HepG2 (cell line): ENCODE measurements around the gene PNPLA1. TPM values are rescaled to one million over a fixed set of nuclear protein-coding genes. Genes with fewer than 3 reads are reported as not detected.
A peak's percentile ranks its signal among the peaks of the same experiment; 100 is the strongest.

ENCODE experiments used
- ATAC-seq: fragments of 200-7000 bp; cut with Tn5 transposase; 3 replicates; pipeline ENCODE4 v1.9.1; 2020; ENCODE audit warnings: mild to moderate bottlenecking, moderate library complexity
- BruUV-seq: library from RNA; stranded (reverse); fragments of 400-500 nt; replicated peaks from 2 replicates; lab custom pipeline; 2021; lab: Mats Ljungman, UMichigan
- CTCF ChIA-PET: fragments of 300-600 bp; formaldehyde crosslinking; extraction: SDS; loops from one replicate; lab custom pipeline; 2021; ENCODE audit warnings: low total read pairs, inconsistent platforms, low intra/inter-chr PET ratio; lab: Yijun Ruan, JAX
- POLR2A ChIA-PET: fragments of 350-600 bp; sonication (Branson Sonifier 250); formaldehyde crosslinking; loops from one replicate; lab custom pipeline; 2020; ENCODE audit warnings: antibody characterized with exemption, inconsistent platforms; lab: Yijun Ruan, JAX
- DNase-seq: peaks from one replicate; pipeline ENCODE4 v3.0.0-alpha.2; 2015; ENCODE audit warnings: low spot score
- FAIRE-seq: peaks from 3 replicates; lab custom pipeline; 2011; peaks lifted over from hg19 to GRCh38; lab: Jason Lieb, UNC
- H2AFZ ChIP-seq: one replicate; pipeline ENCODE4 v1.6.1; 2011; ENCODE audit warnings: low read length, inconsistent platforms
- H3K27ac ChIP-seq: fragments of 300-600 bp; 3 replicates; pipeline ENCODE4 v1.8.0; 2011; ENCODE audit warnings: mixed run types, mild to moderate bottlenecking, mixed read lengths, low read length, inconsistent platforms; ENCODE audit not compliant: insufficient read depth; ENCODE audit errors: extremely low read length
- H3K27me3 ChIP-seq, 2 experiments: fragments of 200-600 bp in 1 of 2; 2 replicates in 1 of 2; 3 replicates in 1 of 2; pipeline versions ENCODE4 v1.6.0 to v1.8.0; 2011; ENCODE audit warnings: low read length in 2 of 2, mild to moderate bottlenecking in 2 of 2, moderate library complexity in 2 of 2, inconsistent platforms in 1 of 2; ENCODE audit not compliant: insufficient read depth in 2 of 2, control insufficient read depth in 1 of 2
- H3K36me3 ChIP-seq, 2 experiments: fragments of 200-600 bp in 1 of 2; replicated peaks in 1 of 2; 2 replicates in 1 of 2; 3 replicates in 1 of 2; pipeline versions ENCODE4 v1.5.1 to v1.8.0; 2011; ENCODE audit warnings: low read length in 2 of 2, inconsistent platforms in 1 of 2; ENCODE audit not compliant: insufficient read depth in 2 of 2, control insufficient read depth in 1 of 2
- H3K4me1 ChIP-seq: 2 replicates; pipeline ENCODE4 v1.5.1; 2012; ENCODE audit warnings: low read length, inconsistent platforms; ENCODE audit not compliant: insufficient read depth
- H3K4me2 ChIP-seq: 2 replicates; pipeline ENCODE4 v1.6.0; 2011; ENCODE audit warnings: low read depth, low read length, inconsistent platforms
- H3K4me3 ChIP-seq, 3 experiments: fragments of 200-600 bp in 1 of 3; sonication (generic), shearing (Covaris generic) in 1 of 3; replicated peaks in 1 of 3; 2 replicates each; pipeline ENCODE4 v1.5.1; 2011 to 2016; ENCODE audit warnings: low read length in 3 of 3, inconsistent platforms in 2 of 3, low read depth in 2 of 3, mild to moderate bottlenecking in 2 of 3, control low read depth in 1 of 3, mixed read lengths in 1 of 3; ENCODE audit not compliant: insufficient read depth in 1 of 3
- H3K79me2 ChIP-seq: one replicate; pipeline ENCODE4 v1.6.1; 2011; ENCODE audit warnings: low read length, inconsistent platforms; ENCODE audit not compliant: insufficient read depth
- H3K9ac ChIP-seq: 2 replicates; pipeline ENCODE4 v1.6.0; 2011; ENCODE audit warnings: mild to moderate bottlenecking, low read depth, low read length, inconsistent platforms; ENCODE audit not compliant: insufficient read depth
- H3K9me3 ChIP-seq: 2 replicates; pipeline ENCODE4 v1.5.1; 2012; ENCODE audit warnings: mild to moderate bottlenecking, low read length
- H4K20me1 ChIP-seq: 2 replicates; pipeline ENCODE4 v1.6.0; 2011; ENCODE audit warnings: inconsistent platforms, mild to moderate bottlenecking, low read length, moderate library complexity; ENCODE audit not compliant: insufficient read depth
- ARNT2 ChIP-seq: sonication (generic); formaldehyde crosslinking; IDR thresholded peaks from 2 replicates; pipeline ENCODE4 v1.8.0; 2022; ENCODE audit warnings: mild to moderate bottlenecking, low read depth, missing genetic modification reagents, moderate library complexity
- FOXC1 ChIP-seq: sonication (generic); formaldehyde crosslinking; IDR thresholded peaks from 2 replicates; pipeline ENCODE4 v1.8.0; 2022; ENCODE audit warnings: mild to moderate bottlenecking, missing genetic modification reagents, borderline replicate concordance
- HOXD1 ChIP-seq: sonication (generic); formaldehyde crosslinking; IDR thresholded peaks from 2 replicates; pipeline ENCODE4 v1.5.0; 2020; ENCODE audit warnings: missing genetic modification reagents
- JUN ChIP-seq: sonication (generic); formaldehyde crosslinking; IDR thresholded peaks from 2 replicates; pipeline ENCODE4 v1.4.0; 2020; ENCODE audit warnings: mild to moderate bottlenecking, missing genetic modification reagents
- MAX ChIP-seq: IDR thresholded peaks from 2 replicates; pipeline ENCODE4 v1.6.1; 2012; ENCODE audit warnings: inconsistent platforms
- MEIS1 ChIP-seq: sonication (generic); formaldehyde crosslinking; IDR thresholded peaks from 2 replicates; pipeline ENCODE4 v1.9.0; 2021; ENCODE audit warnings: mild to moderate bottlenecking, missing genetic modification reagents, moderate library complexity, borderline replicate concordance
- NCOR1 ChIP-seq: fragments of 200-600 bp; sonication (generic); IDR thresholded peaks from 2 replicates; pipeline ENCODE4 v1.7.0; 2017; ENCODE audit warnings: antibody characterized with exemption, low read length, borderline replicate concordance
- SOX13 ChIP-seq, 3 experiments: fragments of 450-650 bp in 1 of 3; sonication (generic) in 1 of 3; formaldehyde crosslinking in 1 of 3; IDR thresholded peaks in 2 of 3; conservative IDR thresholded peaks in 1 of 3; 2 replicates each; pipeline versions ENCODE4 v1.5.0 to v1.6.1; 2016 to 2020; ENCODE audit warnings: antibody characterized with exemption in 1 of 3, mild to moderate bottlenecking in 1 of 3, missing compliant biosample characterization in 1 of 3, missing genetic modification reagents in 1 of 3, moderate library complexity in 1 of 3
- TEAD3 ChIP-seq: optimal IDR thresholded peaks from 2 replicates; pipeline ENCODE3; 2016; ENCODE audit warnings: borderline replicate concordance
- ZNF580 ChIP-seq: IDR thresholded peaks from 2 replicates; pipeline ENCODE4 v1.6.1; 2016; ENCODE audit warnings: low read depth, borderline replicate concordance
- ZNF768 ChIP-seq: sonication (generic); formaldehyde crosslinking; IDR thresholded peaks from 2 replicates; pipeline ENCODE4 v1.4.0; 2020; ENCODE audit warnings: missing genetic modification reagents
- ZSCAN25 ChIP-seq: sonication (generic); formaldehyde crosslinking; IDR thresholded peaks from 2 replicates; pipeline ENCODE4 v1.8.0; 2022; ENCODE audit warnings: mild to moderate bottlenecking, missing genetic modification reagents
- ZSCAN5A ChIP-seq: sonication (generic); formaldehyde crosslinking; IDR thresholded peaks from 2 replicates; pipeline ENCODE4 v1.8.0; 2022; ENCODE audit warnings: mild to moderate bottlenecking, missing genetic modification reagents, borderline replicate concordance
- WGBS: methylation state at CpG from one replicate; pipeline ENCODE4 v1.1.6; 2017; ENCODE audit warnings: low lambda C conversion rate; 5-methylcytosine and 5-hydroxymethylcytosine counted together
- in situ Hi-C: cut with HindIII; loops from 2 replicates; pipeline ENCODE4 v1.10.0; 2017; ENCODE audit warnings: low pct_unique_long_range_greater_than_20kb; ENCODE audit not compliant: extremely low pct_ligation_motif_present
- intact Hi-C: fragments of 100-400 bp; cut with micrococcal nuclease; formaldehyde crosslinking; loops from one replicate; pipeline ENCODE4 v1.10.0; 2022; ENCODE audit not compliant: unreplicated experiment
- polyA plus RNA-seq, 8 experiments: library from polyadenylated mRNA; depleted of rRNA in 3 of 8; stranded (reverse) in 7 of 8; unstranded in 1 of 8; fragments of >200 nt; fragmentation: Illumina TruSeq in 4 of 8; extraction: Trizol in 4 of 8; gene quantifications; 2 replicates each; pipeline versions ENCODE4 v1.2.1 to v1.2.3, GENCODE V29; 2011 to 2016; ENCODE audit warnings: low read depth in 4 of 8, missing spikeins in 1 of 8, mixed read lengths in 1 of 8; ENCODE audit not compliant: insufficient read depth in 1 of 8
- total RNA-seq, 5 experiments: library from RNA; depleted of rRNA; stranded (reverse); fragments of >200 nt; fragmentation: Illumina TruSeq; extraction: Trizol; gene quantifications; 2 replicates each; pipeline ENCODE4 v1.2.3, GENCODE V29; 2016; ENCODE audit warnings: low read depth in 1 of 5

Gene PNPLA1
- total and polyA plus RNA-seq, 2 of the 13 experiments (the other 11 are each of a cell fraction or from before 2014, with no cell fraction given): not detected

GRCh38 chr6:36242626-36243025, 27.2 kb upstream of the PNPLA1 start (continued):
- TF ChIP-seq ZSCAN5A (CRISPR knock-in tag): no peak

- POLR2A ChIA-PET: interaction anchor here (1.5 kb wide), 1 partner anchor 216 kb away, joined by 4 read pairs; the partner anchor contains the start of gene MAPK14
Observed at GRCh38 chr6:36243562-36244212, 26.2 kb upstream of the PNPLA1 start.

GRCh38 chr6:36244641-36245280, 25.1 kb upstream of the PNPLA1 start:
- Histone ChIP-seq H3K4me3 (peak overlapping the region in 1 of 3 experiments; percentile 6; a peak in 1 of 6 replicates), H3K27me3 (no peaks in the 10 kb centered on the region), H3K27ac (no peak overlapping the region), H3K4me1 (peaks cover 67% of the 10 kb centered on the region), H3K4me2 (peak overlapping the region; percentile 58), H3K36me3 (no peaks in the 10 kb centered on the region), H3K9ac (no peak overlapping the region), H4K20me1 (no peaks in the 10 kb centered on the region), H2AFZ (peak overlapping the region; percentile 43), H3K9me3 (no peaks in the 10 kb centered on the region), H3K79me2 (no peaks in the 10 kb centered on the region)
- POLR2A ChIA-PET: interaction anchor here (0.7 to 1.5 kb wide), 3 partner anchors 9 to 217 kb away, joined by 3 to 4 read pairs (median 3); partner anchors contain the start of gene MAPK14
- no TSS peak for BruUV-seq
- peak; percentile 88 for DNase-seq
- ATAC-seq: peak; percentile 78
- 38% methylated on average over 8 of the region's 8 CpGs for WGBS
- CTCF ChIA-PET: no interaction called here
- in situ Hi-C loops (no loop called here), intact Hi-C loops (no loop called here)
- peak; percentile 47 for FAIRE-seq
- TF ChIP-seq HOXD1 (CRISPR knock-in tag) (no peak), ZSCAN25 (CRISPR knock-in tag) (no peak), TEAD3 (peak; percentile 43), ZNF580 (CRISPR knock-in tag) (no peak), SOX13 (IDR thresholded peaks at IDR 0.05) (no peak), SOX13 (CRISPR knock-in tag; conservative IDR thresholded peaks at IDR 0.05 in 1 of 2, IDR thresholded peaks at IDR 0.05 in 1 of 2) (0 out of 4 replicates have a peak, but pooled peaks of 1 of the 2 experiments have one; percentile 22), FOXC1 (CRISPR knock-in tag) (no peak), MAX (no peak), JUN (peak; percentile 12; the same call in 1 of the 2 replicates), MEIS1 (CRISPR knock-in tag) (0 out of 2 replicates have a peak, but pooled peaks have one; percentile 58), ARNT2 (CRISPR knock-in tag) (0 out of 2 replicates have a peak, but pooled peaks have one; percentile 13)

More at GRCh38 chr6:36243562-36244212, 26.2 kb upstream of the PNPLA1 start:
- H3K36me3 ChIP-seq: no peaks in the 10 kb centered on the region
- H3K27ac ChIP-seq: no peak overlapping the region
- FAIRE-seq (no peak), DNase-seq (no peak), ATAC-seq (no peak)
- in situ Hi-C loops (no loop called here), intact Hi-C loops (no loop called here)
- H3K4me3 ChIP-seq: no peak overlapping the region
- whole genome bisulfite sequencing: 57% methylated on average over 3 of the region's 3 CpGs
- H3K9me3 ChIP-seq: no peaks in the 10 kb centered on the region
- TF ChIP-seq NCOR1 (no peak), ZNF768 (CRISPR knock-in tag) (peak; percentile 89)
- no peaks in the 10 kb centered on the region for H3K27me3 ChIP-seq
- no peak overlapping the region for H3K9ac ChIP-seq
- no peak overlapping the region for H2AFZ ChIP-seq
- CTCF ChIA-PET: no interaction called here
- H3K4me1 ChIP-seq: peaks cover 66% of the 10 kb centered on the region
- no peak overlapping the region for H3K4me2 ChIP-seq
- H4K20me1 ChIP-seq: no peaks in the 10 kb centered on the region
- no peaks in the 10 kb centered on the region for H3K79me2 ChIP-seq
- no TSS peak for BruUV-seq
